Tibial artery (tissue), 4 donors: Measurements from ENCODE around the gene INHBE.

Source experiments
- DNase-seq, 2 donors: peaks; one replicate each; pipeline ENCODE4 v3.0.0-alpha.2; 2019
- H3K27ac ChIP-seq, 2 donors: fragments of 200-600 bp; sonication (generic) in 1 of 2; 1 replicate in 1 of 2; 2 replicates in 1 of 2; pipeline ENCODE4 v1.5.1; 2018 to 2019; ENCODE audit warnings: mild to moderate bottlenecking in 1 of 2
- H3K27me3 ChIP-seq, 2 donors: fragments of 200-600 bp; sonication (generic) in 1 of 2; one replicate each; pipeline versions ENCODE4 v1.5.1 to v1.6.0; 2016 to 2019
- H3K36me3 ChIP-seq, 3 donors: fragments of 200-600 bp; sonication (generic) in 2 of 3; one replicate each; pipeline ENCODE4 v1.5.1; 2016 to 2019; ENCODE audit warnings: mild to moderate bottlenecking in 2 of 3
- H3K4me1 ChIP-seq, 4 donors: fragments of 200-600 bp; sonication (generic) in 2 of 4; 1 replicate in 3 of 4; 2 replicates in 1 of 4; pipeline ENCODE4 v1.5.1; 2016 to 2019
- H3K4me3 ChIP-seq, 2 donors: fragments of 200-600 bp; sonication (generic) in 1 of 2; 1 replicate in 1 of 2; 2 replicates in 1 of 2; pipeline ENCODE4 v1.5.1; 2018 to 2019; ENCODE audit warnings: mild to moderate bottlenecking in 2 of 2
- H3K9me3 ChIP-seq, 3 donors: fragments of 200-600 bp; sonication (generic) in 1 of 3; one replicate each; pipeline ENCODE4 v1.5.1; 2016 to 2019
- intact Hi-C: fragments of 100-400 bp; cut with DNase I; formaldehyde crosslinking; loops from one replicate; pipeline ENCODE4 v1.15.0; 2023; ENCODE audit warnings: low total_unique reads
- TF ChIP-seq, protein P1 (sequence below), 2 experiments: fragments of 200-600 bp in 1 of 2; fragments of 450-650 bp in 1 of 2; IDR thresholded peaks; one replicate each; pipeline ENCODE4 v1.5.1; 2017 to 2019; ENCODE audit warnings: antibody characterized with exemption in 2 of 2, mild to moderate bottlenecking in 1 of 2, moderate library complexity in 1 of 2

INHBE gene

DNA sequence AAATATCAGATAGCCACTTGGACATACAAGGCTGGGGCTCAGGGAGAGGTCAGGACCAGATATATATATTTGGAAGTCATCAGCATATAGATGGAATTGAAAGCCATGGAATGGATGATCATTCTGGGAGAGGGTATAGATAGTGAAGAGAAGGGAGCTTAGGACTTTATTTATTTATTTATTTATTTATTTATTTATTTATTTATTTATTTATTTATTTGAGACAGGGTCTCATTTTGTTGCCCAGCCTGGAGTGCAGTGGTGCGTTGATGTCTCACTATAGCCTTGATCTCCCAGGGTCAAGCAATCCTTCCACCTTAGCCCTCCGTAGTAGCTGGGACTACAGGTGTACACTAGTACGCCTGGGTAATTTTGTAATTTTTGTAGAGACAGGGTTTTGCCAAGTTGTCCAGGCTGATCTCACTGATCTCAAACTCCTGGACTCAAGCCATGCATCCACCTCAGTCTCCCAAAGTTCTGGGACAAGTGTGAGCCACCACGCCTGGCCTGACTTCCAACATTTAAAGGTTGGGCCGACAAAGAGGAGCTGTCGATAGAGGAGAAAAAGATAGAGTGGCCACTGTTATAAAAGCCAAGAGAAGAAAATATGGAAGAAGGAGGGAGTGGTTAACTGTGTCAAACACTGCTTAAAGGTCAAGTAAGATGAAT is 8.7 kb upstream of the INHBE start:
- Histone ChIP-seq H3K27me3 (no peaks in the 10 kb centered on the region), H3K4me3 (no peak overlapping the region), H3K36me3 (no peaks in the 10 kb centered on the region), H3K4me1 (peaks cover 0 to 5% (median 3%) of the 10 kb centered on the region in 4 donors), H3K27ac (no peak overlapping the region), H3K9me3 (no peaks in the 10 kb centered on the region)
- DNase-seq, result no peak
- TF ChIP-seq, protein P1, sequence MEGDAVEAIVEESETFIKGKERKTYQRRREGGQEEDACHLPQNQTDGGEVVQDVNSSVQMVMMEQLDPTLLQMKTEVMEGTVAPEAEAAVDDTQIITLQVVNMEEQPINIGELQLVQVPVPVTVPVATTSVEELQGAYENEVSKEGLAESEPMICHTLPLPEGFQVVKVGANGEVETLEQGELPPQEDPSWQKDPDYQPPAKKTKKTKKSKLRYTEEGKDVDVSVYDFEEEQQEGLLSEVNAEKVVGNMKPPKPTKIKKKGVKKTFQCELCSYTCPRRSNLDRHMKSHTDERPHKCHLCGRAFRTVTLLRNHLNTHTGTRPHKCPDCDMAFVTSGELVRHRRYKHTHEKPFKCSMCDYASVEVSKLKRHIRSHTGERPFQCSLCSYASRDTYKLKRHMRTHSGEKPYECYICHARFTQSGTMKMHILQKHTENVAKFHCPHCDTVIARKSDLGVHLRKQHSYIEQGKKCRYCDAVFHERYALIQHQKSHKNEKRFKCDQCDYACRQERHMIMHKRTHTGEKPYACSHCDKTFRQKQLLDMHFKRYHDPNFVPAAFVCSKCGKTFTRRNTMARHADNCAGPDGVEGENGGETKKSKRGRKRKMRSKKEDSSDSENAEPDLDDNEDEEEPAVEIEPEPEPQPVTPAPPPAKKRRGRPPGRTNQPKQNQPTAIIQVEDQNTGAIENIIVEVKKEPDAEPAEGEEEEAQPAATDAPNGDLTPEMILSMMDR (IDR thresholded peaks at IDR 0.05), result no peak
- intact Hi-C loops, result no loop called here

- Histone ChIP-seq H3K4me3 (no peak overlapping the region), H3K27me3 (no peaks in the 10 kb centered on the region), H3K4me1 (peaks cover 0 to 20% (median 15%) of the 10 kb centered on the region in 4 donors), H3K36me3 (no peaks in the 10 kb centered on the region), H3K27ac (no peak overlapping the region), H3K9me3 (no peaks in the 10 kb centered on the region)
- TF ChIP-seq, protein P1 (IDR thresholded peaks at IDR 0.05), result no peak
- intact Hi-C loops, result no loop called here
- DNase-seq, result no peak
Observed at GRCh38 chr12:57448669-57449068, 6.4 kb upstream of the INHBE start.

DNA sequence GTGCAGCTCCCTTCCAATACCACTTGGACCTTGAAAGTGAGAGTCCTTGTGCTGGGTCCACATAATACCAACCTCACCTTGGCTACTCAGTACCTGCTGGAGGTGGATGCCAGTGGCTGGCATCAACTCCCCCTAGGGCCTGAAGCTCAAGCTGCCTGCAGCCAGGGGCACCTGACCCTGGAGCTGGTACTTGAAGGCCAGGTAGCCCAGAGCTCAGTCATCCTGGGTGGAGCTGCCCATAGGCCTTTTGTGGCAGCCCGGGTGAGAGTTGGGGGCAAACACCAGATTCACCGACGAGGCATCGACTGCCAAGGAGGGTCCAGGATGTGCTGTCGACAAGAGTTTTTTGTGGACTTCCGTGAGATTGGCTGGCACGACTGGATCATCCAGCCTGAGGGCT is 5.7 kb upstream of the INHBE start:
- Histone ChIP-seq H3K36me3 (no peaks in the 10 kb centered on the region), H3K4me3 (no peak overlapping the region), H3K27ac (no peak overlapping the region), H3K9me3 (no peaks in the 10 kb centered on the region), H3K27me3 (no peaks in the 10 kb centered on the region), H3K4me1 (peaks cover 0 to 20% (median 15%) of the 10 kb centered on the region in 4 donors)
- DNase-seq, result no peak
- TF ChIP-seq, protein P1 (IDR thresholded peaks at IDR 0.05), result no peak
- intact Hi-C loops, result no loop called here

- no peaks in the 10 kb centered on the region for H3K27me3 ChIP-seq
- H3K27ac ChIP-seq, result no peak overlapping the region
- intact Hi-C loops, result loop anchor here (5.0 kb wide), 2 partner anchors 183 to 328 kb away; no protein-coding TSS in a partner anchor
- peaks cover 0 to 20% (median 15%) of the 10 kb centered on the region in 4 donors for H3K4me1 ChIP-seq
- H3K9me3 ChIP-seq, result no peaks in the 10 kb centered on the region
- no peak for DNase-seq
- H3K4me3 ChIP-seq, result no peak overlapping the region
- no peaks in the 10 kb centered on the region for H3K36me3 ChIP-seq
- TF ChIP-seq, protein P1 (IDR thresholded peaks at IDR 0.05), result no peak
Observed at GRCh38 chr12:57450057-57450456, 5.0 kb upstream of the INHBE start.

GRCh38 chr12:57451233-57451778 is 3.8 kb upstream of the INHBE start:
- Histone ChIP-seq H3K4me1 (peaks cover 0 to 21% (median 18%) of the 10 kb centered on the region in 4 donors), H3K9me3 (no peaks in the 10 kb centered on the region)
- intact Hi-C loops, result loop anchor here (5.0 kb wide), 2 partner anchors 184 to 329 kb away; no protein-coding TSS in a partner anchor

More at GRCh38 chr12:57451233-57451778, 3.8 kb upstream of the INHBE start:
- peaks cover 0 to 3% of the 10 kb centered on the region in 2 donors for H3K27me3 ChIP-seq
- no peak overlapping the region for H3K4me3 ChIP-seq
- H3K27ac ChIP-seq, result peak overlapping the region; percentile 82 to 89
- DNase-seq, result no peak
- TF ChIP-seq, protein P1 (IDR thresholded peaks at IDR 0.05), result no peak
- H3K36me3 ChIP-seq, result no peaks in the 10 kb centered on the region
